GM18861 (cell line): ENCODE data around the gene BOLA2.
"Not testable (repeated sequence)": the region's sequence is repeated elsewhere in the genome, so short reads cannot be mapped to it uniquely, and the experiment has no call there.

Experiments used
- ATAC-seq: cut with Tn5 transposase; IDR thresholded peaks from one replicate; pipeline ENCODE4 v1.9.1; 2021; ENCODE audit not compliant: unreplicated experiment

Gene BOLA2

GRCh38 chr16:29454269-29454668 lies at the start of gene BOLA2, which contains the start of gene SLX1B:
BOLA2 (minus strand) TSS chr16:29454351; CDS start chr16:29454253, 98 bp downstream.
SLX1B (plus strand) TSS chr16:29454533.
- ATAC-seq, result peak; percentile 79

- ATAC-seq, result not testable (repeated sequence)
Measured at GRCh38 chr16:29482276-29482675, 28.1 kb upstream of the BOLA2 start.

- ATAC-seq, result not testable (repeated sequence)
Measured at GRCh38 chr16:29472065-29472464, 17.9 kb upstream of the BOLA2 start.

- ATAC-seq, result not testable (repeated sequence)
Measured at GRCh38 chr16:29469660-29470059, 15.5 kb upstream of the BOLA2 start.

- ATAC-seq, result not testable (repeated sequence)
Measured at GRCh38 chr16:29467654-29468366, 13.7 kb upstream of the BOLA2 start.

GRCh38 chr16:29466904-29467303 lies 12.8 kb upstream of the BOLA2 start:
- ATAC-seq, result not testable (repeated sequence)

- ATAC-seq, result not testable (repeated sequence)
Measured at GRCh38 chr16:29465985-29466824, 12.1 kb upstream of the BOLA2 start.

GRCh38 chr16:29460647-29461030 lies 6.5 kb upstream of the BOLA2 start:
- not testable (repeated sequence) for ATAC-seq

GRCh38 chr16:29459706-29460646 lies 5.8 kb upstream of the BOLA2 start, which contains the start of gene SULT1A4:
SULT1A4 (plus strand) TSS chr16:29459913; CDS start chr16:29461386, 1,473 bp downstream.
- not testable (repeated sequence) for ATAC-seq

GRCh38 chr16:29457660-29458059 lies 3.5 kb upstream of the BOLA2 start:
- not testable (repeated sequence) for ATAC-seq

GRCh38 chr16:29454828-29455227 lies 677 bp upstream of the BOLA2 start:
- ATAC-seq, result peak; percentile 35

- peak; percentile 6 for ATAC-seq
Measured at GRCh38 chr16:29453754-29454153, 397 bp downstream of the BOLA2 start.

- not testable (repeated sequence) for ATAC-seq
Measured at GRCh38 chr16:29425390-29425789, 28.8 kb downstream of the BOLA2 start.

GRCh38 chr16:29423587-29423986 lies 30.6 kb downstream of the BOLA2 start:
- ATAC-seq, result not testable (repeated sequence)

GRCh38 chr16:29405249-29405648 lies 48.9 kb downstream of the BOLA2 start:
- ATAC-seq, result not testable (repeated sequence)
